HepG2 (cell line): Measurements from ENCODE around the gene SERPINF2. TPM values are rescaled to one million over a fixed set of nuclear protein-coding genes. Genes with fewer than 3 reads are reported as not detected.

Experiments used
- AGO2 ChIP-seq: fragments of 200-400 bp; formaldehyde crosslinking; optimal IDR thresholded peaks from 2 replicates; pipeline ENCODE3; 2017; ENCODE audit warnings: mild to moderate bottlenecking, low read depth, low read length, moderate library complexity
- HNRNPL ChIP-seq: fragments of 200-400 bp; formaldehyde crosslinking; IDR thresholded peaks from 2 replicates; pipeline ENCODE4 v1.6.1; 2017; ENCODE audit warnings: mild to moderate bottlenecking, low read depth, low read length
- IKZF5 ChIP-seq: IDR thresholded peaks from 2 replicates; pipeline ENCODE4 v1.6.1; 2018; ENCODE audit warnings: missing genetic modification reagents, mild to moderate bottlenecking, missing compliant biosample characterization
- KLF16 ChIP-seq, 2 experiments: sonication (generic) in 1 of 2; formaldehyde crosslinking in 1 of 2; IDR thresholded peaks; 2 replicates each; pipeline versions ENCODE4 v1.6.1 to v1.8.0; 2016 to 2023; ENCODE audit warnings: missing genetic modification reagents in 2 of 2, missing compliant biosample characterization in 1 of 2
- PHF20 ChIP-seq: sonication (generic); formaldehyde crosslinking; IDR thresholded peaks from 2 replicates; pipeline ENCODE4 v1.5.0; 2020; ENCODE audit warnings: mild to moderate bottlenecking, missing genetic modification reagents
- POLR2A ChIP-seq, 2 experiments: IDR thresholded peaks; 2 replicates each; pipeline ENCODE4 v1.6.1; 2011; ENCODE audit warnings: low read depth in 2 of 2, low read length in 2 of 2, mild to moderate bottlenecking in 1 of 2, moderate library complexity in 1 of 2; ENCODE audit not compliant: insufficient read depth in 1 of 2
- RBFOX2 ChIP-seq: fragments of 200-400 bp; formaldehyde crosslinking; IDR thresholded peaks from 2 replicates; pipeline ENCODE4 v1.6.1; 2017; ENCODE audit warnings: low read depth, mild to moderate bottlenecking, low read length
- SMAD3 ChIP-seq: sonication (generic); formaldehyde crosslinking; IDR thresholded peaks from 2 replicates; pipeline ENCODE4 v1.4.0; 2020; ENCODE audit warnings: missing genetic modification reagents
- TFDP1 ChIP-seq: IDR thresholded peaks from 2 replicates; pipeline ENCODE4 v1.6.1; 2016; ENCODE audit warnings: missing compliant biosample characterization, missing genetic modification reagents, borderline replicate concordance
- ZBTB33 ChIP-seq: sonication (generic); formaldehyde crosslinking; IDR thresholded peaks from 2 replicates; pipeline ENCODE4 v1.4.0; 2020; ENCODE audit warnings: missing genetic modification reagents
- ZBTB38 ChIP-seq: sonication (generic); formaldehyde crosslinking; IDR thresholded peaks from 2 replicates; pipeline ENCODE4 v1.5.1; 2020; ENCODE audit warnings: mild to moderate bottlenecking, missing genetic modification reagents
- ZFY ChIP-seq: sonication (generic); formaldehyde crosslinking; IDR thresholded peaks from 2 replicates; pipeline ENCODE4 v1.4.0; 2020; ENCODE audit warnings: missing genetic modification reagents
- ZNF629 ChIP-seq: sonication (generic); formaldehyde crosslinking; conservative IDR thresholded peaks from 2 replicates; pipeline ENCODE4 v1.5.0; 2020; ENCODE audit warnings: missing genetic modification reagents
- polyA plus RNA-seq, 8 experiments: library from polyadenylated mRNA; depleted of rRNA in 3 of 8; stranded (reverse) in 7 of 8; unstranded in 1 of 8; fragments of >200 nt; fragmentation: Illumina TruSeq in 4 of 8; extraction: Trizol in 4 of 8; gene quantifications; 2 replicates each; pipeline versions ENCODE4 v1.2.1 to v1.2.3, GENCODE V29; 2011 to 2016; ENCODE audit warnings: low read depth in 4 of 8, missing spikeins in 1 of 8, mixed read lengths in 1 of 8; ENCODE audit not compliant: insufficient read depth in 1 of 8
- total RNA-seq, 5 experiments: library from RNA; depleted of rRNA; stranded (reverse); fragments of >200 nt; fragmentation: Illumina TruSeq; extraction: Trizol; gene quantifications; 2 replicates each; pipeline ENCODE4 v1.2.3, GENCODE V29; 2016; ENCODE audit warnings: low read depth in 1 of 5

Gene SERPINF2
- total and polyA plus RNA-seq, 2 of the 13 experiments (the other 11 are each of a cell fraction or from before 2014, with no cell fraction given) = 309 to 548 TPM

GRCh38 chr17:1746975-1747543 is 4.4 kb downstream of the SERPINF2 start (continued):
- TF ChIP-seq TFDP1 (CRISPR knock-in tag) (no peak), ZBTB33 (CRISPR knock-in tag) (peak; percentile 66; the same call in 1 of the 2 replicates), ZBTB38 (CRISPR knock-in tag) (peak; percentile 44; the same call in 1 of the 2 replicates), KLF16 (CRISPR knock-in tag; IDR thresholded peaks at IDR 0.05) (no peak), IKZF5 (CRISPR knock-in tag) (no peak), ZFY (CRISPR knock-in tag) (peak; percentile 19; the same call in 1 of the 2 replicates), ZNF629 (CRISPR knock-in tag) (peak; percentile 67), POLR2A (IDR thresholded peaks at IDR 0.05; ENCODE audit: insufficient read depth in 1 of 2, low read depth in 2 of 2, low read length in 2 of 2) (peak in 1 of 2 experiments; percentile 20; a peak in 1 of 4 replicates), HNRNPL (peak; percentile 50; the same call in 1 of the 2 replicates), AGO2 (peak; percentile 97), PHF20 (CRISPR knock-in tag) (no peak), RBFOX2 (peak; percentile 93), SMAD3 (no peak)
